Fibroblast of gingiva (primary cell): Measurements from ENCODE around the gene SCAMP4.

ENCODE experiments used
- DNase-seq: peaks from one replicate; pipeline ENCODE4 v3.0.0-alpha.2; 2011; ENCODE audit warnings: low read depth

Gene SCAMP4, protein sequence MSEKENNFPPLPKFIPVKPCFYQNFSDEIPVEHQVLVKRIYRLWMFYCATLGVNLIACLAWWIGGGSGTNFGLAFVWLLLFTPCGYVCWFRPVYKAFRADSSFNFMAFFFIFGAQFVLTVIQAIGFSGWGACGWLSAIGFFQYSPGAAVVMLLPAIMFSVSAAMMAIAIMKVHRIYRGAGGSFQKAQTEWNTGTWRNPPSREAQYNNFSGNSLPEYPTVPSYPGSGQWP

DNA sequence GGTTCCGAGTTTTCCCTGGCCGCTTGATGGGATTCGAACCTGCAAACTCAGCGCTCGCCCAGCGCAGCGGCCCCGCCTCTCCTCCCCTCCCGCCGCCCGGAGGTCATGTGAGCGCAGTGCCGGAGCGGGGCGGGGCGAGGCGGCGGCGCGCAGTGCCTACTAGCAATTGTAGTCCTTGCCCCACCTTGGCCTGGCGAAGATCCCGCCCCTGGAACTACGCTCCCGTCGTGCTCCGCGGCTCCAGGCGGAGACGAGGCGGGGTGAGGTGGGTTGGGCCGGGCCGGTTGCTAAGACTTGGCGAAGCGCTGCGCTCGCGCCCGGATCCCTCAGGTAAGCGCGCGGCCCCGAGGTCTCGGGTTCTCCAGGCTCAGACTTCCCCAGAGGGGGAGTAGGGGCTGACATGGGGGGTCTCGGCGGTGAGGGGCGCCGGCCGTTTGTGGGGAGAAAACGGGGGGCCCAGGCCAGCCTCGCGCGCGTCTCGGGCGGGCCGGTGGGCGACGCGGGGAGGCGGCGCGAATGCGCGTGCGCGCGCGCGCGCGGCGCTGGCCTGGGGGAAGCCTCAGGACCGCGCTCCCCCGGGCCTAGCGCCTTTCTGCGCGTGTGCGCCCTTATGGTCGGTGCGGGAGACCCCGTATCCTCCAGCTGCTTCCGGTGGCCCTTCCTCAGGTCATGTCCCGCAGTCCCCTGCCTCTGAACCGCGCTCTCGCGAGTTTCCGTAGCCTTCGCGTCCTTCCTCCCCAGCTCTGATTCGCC, at the start of gene SCAMP4, which contains the start of gene ADAT3:
Gene SCAMP4 (plus strand): TSS at position 290 of the 753 bp plus-strand sequence. CDS start 9,621 bp downstream, outside the sequence.
Gene ADAT3 (plus strand): TSS at position 290 of the 753 bp plus-strand sequence. CDS start 6,649 bp downstream, outside the sequence.
- DNase-seq: peak; percentile 99

DNA sequence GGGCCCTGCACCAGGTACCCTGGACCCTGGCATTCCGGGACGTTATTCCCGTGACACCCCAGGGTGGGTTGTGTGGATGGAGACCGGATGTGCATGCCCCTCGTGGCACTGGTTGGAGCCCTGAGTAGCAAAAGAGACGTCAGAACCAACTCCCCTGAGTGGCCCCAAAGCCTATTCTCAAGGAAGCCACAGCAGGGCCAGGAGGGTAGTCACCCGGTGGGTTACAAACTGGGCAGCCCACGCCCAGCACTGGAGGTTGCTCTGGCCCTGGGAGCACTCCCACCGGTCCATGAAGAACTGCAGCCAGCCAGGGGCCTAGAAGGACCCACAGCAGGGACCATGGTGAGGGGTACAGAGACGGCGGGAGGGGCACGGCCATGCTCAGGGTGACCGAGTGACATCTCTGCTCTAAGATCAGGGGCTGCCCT, 49.4 kb upstream of the SCAMP4 start:
- DNase-seq: peak; percentile 42

DNA sequence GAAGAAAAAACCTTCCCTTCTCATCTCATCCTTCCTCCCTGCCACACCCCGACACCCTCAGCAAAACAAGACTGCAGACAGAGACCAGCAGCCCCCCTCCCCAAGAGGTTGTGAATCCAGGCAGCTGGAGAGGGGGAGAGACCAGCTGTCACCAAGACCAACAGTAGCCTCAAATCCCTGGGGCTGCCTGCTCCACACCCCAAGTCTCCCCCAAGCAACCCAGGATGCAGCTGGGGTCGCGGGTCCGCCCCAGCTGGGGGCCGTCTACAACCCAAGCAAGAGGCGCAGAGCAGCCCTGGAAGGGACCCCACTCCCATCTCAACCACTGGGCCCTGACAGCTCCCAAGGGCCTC, 48.9 kb upstream of the SCAMP4 start:
- no peak for DNase-seq

DNA sequence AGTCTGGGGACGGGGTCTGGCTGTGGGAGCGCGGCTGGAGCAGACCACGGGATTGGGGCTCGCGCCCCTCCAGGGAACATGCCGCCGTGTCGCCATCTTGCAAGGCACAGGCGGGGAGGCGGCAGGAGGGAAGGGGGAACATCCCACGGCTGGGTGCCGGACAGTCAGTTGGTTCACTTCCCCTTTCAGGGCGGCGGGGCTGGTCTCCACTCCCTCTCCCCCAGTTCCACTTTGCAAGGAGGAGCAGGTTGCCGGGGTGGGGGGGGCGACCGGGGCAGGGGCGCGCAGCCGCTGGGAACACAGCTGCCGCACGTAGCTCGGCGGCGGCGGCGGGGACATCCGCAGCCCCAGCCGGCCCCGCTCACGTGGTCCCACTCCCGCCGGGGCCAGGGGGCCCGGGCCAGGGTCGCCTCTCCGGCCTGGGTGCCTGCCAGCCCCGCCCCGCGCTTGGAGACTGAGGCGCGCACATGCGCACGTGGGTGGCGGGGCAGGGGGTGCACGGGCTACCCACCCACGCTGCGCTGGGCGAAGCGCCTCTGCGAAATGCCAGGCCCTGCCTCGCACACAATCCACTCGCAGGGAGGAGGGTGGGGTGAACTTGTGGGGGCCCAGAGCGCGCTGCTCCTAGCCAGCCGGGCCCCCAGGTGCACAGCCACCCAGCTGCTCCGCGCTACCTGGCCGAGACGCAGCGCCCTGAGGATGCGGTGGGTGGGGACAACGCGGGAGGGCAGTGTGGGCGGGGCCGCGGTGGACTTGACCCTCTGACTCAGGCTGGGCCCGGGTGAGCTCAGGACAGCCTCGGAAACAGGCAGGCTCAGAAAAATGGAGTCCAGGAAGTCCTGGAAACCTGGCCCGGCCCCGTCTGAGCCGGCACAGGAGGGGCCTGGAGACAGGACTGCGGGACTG, 48.2 kb upstream of the SCAMP4 start:
- DNase-seq: peak; percentile 72

DNA sequence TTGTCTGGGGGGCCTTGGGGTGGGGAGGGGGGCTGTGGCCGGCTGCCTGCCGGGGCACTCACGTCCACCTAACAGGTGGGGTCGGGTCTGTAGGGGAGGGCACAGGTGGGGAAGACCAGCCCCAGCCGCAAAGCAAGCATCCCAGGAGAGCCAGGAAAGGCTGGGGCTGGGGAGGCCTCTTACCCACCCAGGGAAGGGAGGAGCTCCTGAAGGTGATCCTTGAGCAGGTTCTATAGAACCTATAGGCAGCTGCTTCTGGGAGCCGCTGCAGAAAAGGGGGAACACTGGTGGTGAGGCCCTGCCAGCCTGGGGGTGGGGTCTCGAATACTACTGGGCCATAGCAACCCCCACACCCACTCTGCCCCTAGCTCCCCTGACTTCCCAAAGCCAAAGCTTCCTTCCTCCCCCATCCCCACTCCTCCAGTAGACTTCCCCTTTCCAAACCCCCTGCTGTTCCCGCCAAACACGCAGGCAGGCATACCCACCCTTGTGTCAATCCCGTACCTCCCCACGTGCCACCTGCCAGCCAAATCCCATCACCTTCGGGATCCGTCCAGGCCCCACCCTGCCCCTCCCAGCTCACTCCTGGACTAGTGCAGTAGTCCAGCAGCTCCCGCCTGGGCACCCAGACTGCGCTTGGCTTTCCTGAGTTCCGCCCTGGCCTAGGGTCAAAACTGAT, 47.4 kb upstream of the SCAMP4 start:
- no peak for DNase-seq

DNA sequence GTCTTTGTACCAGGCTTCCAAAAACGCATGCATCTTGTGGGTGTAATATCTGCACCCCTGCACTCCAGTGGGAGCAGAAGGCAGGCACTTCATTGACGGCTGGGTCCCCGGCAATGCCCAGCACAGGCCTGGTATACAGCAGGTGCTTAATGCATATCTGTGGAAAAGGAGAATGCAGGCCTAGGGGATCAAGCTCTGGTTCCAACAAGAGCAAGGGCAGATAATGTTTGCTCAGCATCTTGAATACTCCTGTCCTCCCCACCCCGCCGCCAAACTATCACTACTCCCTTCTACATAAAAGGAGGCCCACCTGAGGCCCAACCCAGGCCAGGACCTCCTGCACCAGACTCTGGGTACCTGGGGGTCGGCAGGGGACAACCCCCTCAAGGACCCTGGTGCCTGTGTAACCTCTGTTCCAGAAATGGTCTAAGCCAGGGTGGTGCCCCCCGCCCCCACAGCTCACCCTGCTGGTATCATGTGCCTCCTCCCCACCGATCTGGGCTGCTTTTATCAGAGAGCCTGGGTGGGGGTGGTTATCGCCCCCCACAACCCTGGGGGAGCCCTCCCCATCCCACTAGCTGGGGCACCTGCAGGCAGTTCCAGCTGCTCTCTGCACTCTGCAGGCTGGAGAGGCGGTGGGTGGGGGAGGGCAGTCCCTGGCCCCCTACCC, 46.7 kb upstream of the SCAMP4 start:
- no peak for DNase-seq

DNA sequence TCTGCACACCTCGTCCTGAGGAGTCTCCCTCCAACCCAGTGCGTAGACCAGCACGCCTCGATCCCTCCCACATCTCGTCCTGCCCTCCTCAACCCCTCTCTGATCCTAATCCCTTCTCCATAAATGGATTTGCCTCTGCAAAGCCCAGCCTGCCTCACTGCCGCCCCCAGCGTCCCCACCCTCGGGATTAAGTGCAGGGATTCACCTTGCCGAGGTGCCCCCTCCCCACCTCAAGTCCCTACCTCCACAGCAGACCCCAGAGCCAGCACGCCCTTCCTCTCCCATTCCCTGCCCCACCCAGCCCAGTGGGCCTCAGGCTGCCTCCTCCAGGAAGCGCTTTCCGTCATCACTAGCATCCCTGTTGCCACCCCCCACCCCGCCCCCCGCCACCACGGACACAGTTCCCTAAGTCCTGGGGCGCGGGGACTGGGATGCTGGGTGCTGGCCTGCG, 45.8 kb upstream of the SCAMP4 start:
- no peak for DNase-seq

DNA sequence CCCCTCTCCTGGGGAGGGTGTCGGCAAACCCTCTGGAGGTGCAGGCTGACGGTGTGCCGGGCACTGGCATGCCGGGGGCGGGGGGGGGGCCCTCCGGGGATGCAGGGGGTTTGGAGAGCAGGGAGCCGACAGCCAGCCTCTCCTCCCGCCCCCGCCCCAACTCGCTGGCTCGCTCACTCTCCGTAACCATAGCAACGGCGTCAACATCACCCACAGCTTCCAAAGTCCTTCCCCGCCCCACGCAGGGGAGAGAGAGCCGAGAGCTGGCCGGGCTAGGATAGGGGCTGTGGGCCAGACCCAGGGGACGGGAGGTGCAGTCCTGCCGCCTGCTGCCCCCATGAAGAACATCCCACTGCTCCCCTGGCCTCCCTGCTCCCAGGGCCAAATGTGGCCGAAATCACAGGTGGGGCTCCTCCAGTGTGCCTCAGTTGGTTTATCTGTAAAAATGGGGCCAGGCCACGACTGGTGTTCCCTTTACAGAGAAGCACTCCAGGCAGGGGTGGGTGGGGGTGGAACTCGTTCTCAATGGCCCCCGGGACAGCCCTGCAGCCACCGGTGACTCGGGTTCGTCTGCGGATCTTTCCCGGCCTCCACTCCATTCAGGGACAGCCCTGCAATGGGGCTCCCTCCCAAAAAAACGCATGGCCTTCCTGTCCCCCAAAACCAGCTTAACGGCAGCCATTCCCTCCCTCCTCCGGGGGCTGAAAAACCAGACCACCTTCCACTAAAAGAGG, 45.0 kb upstream of the SCAMP4 start:
- DNase-seq: peak; percentile 77

DNA sequence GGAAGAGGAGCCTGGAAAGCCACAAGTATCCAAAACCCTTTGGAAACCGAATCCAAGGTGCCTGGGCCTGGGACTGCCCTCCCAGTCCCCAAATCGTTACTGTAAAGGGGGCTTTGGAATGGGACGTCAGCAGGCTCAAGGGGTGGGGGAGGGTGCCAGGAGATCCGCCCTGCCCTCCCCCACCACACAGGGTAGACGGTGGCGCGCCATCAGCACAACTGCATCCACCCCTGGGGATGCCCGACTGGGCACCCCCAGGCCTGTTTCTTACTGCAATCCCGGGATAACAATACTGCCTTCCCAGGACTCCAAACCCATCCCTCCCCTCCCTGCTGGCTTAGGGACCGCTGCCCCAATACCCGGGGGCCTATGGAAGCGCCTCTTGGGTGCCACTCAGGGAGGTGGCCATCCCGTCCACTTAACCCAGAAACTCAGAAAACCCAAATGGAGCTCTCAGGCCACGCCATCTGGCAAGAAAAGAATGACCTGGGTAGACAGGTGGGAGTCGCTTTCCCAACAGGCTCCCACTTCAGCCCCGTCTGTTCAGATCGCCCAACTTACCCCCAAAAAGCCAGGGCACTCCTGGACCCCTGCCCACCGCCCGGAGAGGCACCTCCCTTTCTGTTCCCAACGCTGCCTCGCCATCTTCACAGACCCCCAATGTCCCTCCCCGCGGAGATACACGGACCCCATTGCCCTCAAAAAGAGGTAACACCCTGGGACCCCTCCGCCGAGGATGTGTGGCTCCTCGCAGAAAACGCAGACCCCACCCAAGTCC, 44.2 kb upstream of the SCAMP4 start:
- DNase-seq: no peak

DNA sequence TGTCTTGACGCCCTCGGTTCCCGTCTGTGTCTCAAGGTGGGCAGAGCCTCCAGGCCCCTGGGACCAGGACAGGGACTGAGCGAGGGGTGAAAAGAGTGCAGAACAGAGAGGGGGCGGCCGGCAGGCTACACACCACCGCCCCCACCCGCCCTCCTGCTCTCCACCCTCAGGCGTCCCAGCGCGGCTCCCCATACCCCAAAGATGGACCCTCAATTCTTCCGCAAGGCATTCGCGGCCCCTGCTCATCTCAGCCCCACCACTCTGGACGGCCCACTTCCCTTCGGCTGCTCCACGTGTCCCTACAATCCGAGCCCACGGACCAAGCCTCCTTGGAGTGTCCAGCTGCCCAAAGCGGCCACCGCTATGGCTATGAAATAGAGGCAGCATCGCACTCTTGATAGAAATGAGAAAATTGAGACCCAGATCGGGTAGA, 43.6 kb upstream of the SCAMP4 start:
- DNase-seq: no peak

DNA sequence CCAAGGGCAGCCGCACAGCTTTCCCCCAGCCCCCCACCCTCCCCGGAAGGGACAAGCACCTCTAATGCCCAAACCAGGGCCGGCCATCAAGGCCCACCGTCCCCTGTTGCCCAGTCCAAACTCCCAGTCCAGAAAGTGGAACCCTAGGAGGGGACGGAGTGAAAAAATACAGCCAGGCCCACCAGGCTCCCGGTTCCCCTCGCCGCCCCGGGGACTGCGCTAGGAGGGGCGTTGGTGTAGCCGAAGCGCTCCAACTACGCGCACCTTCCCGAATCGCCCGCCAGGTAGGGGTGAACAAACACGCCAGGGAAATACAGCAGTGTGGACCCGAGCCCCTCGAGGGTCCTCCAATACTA, 43.2 kb upstream of the SCAMP4 start:
- no peak for DNase-seq

DNA sequence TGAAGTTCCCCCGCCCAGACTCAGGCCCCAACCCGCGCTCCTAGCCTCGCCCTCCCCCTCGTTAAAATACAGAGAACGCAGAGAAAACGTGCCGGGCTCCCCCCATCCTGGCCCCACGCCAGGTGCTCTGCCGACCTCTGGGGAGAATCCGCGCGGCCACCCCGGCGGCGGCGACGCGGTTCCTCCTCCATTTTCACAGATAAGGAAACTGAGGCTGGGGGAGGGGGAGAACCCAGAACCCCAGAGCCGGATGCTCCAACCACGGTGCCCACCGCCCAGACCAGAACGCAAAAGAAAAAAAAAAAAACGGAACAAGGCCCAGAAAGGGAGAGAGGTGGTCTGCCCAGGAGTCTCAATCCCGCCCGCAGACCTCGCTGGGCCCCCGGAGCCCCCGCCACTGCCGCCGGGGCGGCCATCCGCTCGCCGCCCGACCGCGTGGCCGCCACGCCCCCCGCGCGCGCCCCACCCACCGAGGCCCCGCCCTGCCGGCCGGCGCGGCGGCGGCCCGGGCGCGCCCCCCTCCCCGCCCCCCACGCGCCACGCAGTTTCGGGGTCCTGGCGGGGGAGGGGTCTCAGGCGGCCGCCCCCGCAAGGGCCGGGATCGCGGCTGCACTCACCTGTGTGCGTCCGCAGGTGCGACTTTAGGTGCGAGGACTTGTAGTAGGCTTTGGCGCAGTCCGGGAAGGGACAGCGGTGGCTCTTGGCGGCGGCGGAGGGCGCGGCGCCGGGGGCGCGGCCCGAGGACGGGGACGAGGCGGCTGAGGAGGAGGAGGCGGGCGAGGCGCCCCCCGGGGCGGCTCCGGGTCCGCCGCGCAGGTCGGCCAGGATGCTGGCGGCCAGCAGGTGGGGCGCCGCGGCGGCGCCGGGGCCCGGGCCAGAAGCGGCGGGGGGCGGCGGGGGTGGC, 42.5 kb upstream of the SCAMP4 start:
- DNase-seq: no peak

DNA sequence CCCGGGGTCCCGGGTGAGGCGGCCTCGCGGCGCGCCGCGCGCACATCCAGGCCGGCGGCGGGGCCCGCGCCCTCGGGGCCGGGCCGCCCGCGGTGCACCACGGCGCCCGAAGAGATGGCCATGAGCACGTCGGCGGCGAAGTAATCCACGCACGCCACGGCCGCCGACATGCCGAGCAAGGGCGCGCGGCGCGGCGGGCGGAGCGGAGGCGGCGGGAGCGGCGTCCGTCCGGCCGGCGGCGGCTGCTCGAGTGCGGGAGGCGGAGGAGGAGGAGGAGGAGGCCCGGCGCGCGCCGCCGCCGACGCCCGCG, 41.9 kb upstream of the SCAMP4 start, which contains the start of gene KLF16:
Gene KLF16 (minus strand): TSS at position 252 of the 310 bp plus-strand sequence. CDS start 82 bp downstream, at position 170.
- DNase-seq: no peak

DNA sequence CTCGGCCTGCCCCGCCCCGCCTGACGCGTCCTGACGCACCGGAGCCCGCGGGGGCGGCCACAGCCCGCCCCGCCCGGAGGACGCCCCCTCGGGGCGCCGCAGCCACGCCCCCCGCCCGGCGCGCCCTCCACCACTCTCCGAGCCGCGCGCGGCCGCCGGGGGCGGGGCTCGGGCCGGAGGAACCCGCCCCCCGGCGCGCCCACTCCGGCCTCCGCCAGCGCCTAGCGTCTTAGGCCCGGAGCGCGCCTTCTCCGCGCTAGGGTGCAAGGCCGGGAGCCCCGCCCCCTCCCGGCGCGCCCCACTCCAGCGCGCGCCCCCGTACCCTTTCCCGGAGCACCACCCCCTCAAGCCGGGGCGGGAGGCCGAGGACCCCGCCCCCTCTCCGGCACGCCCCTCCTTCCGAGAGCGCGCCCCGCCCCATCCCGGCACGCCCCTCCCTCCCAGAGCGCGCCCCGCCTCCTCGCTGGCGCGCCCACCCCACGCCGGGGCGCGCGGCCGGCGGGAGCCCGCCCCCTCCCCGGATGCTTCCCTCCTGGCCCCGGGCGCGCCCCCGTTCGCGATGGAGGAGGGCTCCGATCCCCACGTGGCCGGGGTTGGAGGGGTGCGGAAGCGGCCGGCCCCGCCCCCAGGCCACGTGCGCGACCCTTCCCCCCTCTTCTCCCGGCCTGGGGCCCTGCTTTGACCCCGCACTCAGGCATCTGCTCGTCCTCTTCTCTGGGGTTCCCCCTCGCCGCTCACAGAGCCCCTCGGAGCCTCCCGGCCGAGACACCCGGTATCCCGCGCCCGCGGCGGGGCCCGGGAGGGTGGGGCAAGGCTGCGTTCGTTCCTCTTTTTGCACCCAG, 41.3 kb upstream of the SCAMP4 start:
- DNase-seq: peak; percentile 95

DNA sequence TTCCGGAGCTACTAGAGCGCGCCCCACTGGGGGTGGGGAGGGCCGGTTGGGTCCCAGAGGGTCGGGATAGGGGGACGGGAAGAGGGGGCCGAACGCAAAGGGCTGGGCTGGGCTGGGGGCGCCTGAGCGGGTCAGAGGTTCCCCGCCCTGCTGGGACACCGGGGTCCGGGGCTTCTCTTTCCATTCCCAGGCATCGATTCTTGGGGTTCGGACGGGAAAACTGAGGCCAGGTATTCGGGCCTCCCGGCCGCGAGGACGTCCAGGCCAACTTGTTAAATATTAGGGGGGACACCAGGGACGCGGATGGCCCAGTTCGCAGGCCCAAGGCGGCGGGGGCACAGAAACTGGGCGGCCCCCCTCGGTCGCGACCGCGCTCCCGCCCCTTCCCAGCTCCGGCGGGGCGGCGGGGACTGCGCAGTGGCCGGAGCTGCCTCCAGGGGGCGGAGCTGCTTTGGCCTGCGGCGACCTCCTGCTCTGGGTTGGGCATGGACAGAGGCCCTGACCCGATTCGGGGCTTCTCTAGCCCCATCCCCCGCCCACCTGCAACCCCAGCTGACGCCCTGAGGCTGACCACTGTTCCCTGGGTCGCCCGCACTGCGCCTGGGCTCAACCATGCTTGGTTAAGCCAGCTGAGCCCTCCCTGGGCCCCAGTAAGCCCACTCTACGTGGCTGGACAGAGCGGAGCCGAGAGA, 40.6 kb upstream of the SCAMP4 start:
- DNase-seq: peak; percentile 50

DNA sequence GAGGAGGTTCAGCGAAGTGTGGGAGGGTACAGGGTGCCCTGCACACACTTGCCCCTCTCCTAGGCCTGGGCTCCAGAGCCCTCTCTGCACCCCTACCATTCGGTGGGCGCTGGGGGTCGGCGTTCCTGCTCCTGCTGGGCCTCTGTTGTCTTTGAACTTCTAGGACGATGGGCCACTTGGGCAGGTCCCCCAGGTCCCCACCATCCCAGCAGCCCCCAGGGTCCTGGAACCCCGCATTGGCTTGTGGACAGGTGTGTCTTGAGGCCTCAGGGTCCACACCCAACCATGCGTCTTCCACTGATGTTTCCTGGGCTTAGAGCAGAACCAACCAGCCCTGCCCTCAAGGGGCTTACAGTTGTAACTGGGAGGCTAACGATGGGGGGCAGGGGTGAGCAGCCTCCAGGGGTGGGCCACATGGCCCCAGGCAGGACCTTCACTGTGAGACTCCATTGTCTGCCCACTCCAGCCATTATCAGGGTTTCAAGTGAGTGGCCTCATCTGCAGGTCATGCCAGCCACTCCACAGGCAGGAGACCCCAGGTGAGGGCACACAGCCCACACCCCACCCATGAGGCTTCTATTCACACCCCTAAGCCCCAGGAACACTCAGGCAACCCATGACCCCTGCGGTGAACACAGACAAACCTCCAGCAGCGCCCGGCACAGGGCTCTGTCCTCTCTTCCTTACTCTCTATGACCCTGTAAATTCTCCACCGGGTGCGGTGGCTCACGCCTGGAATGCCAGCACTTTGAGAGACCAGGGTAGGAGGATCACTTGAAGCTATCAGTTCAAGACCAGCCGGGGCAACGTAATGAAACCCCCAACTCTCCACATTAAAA, 39.8 kb upstream of the SCAMP4 start:
- no peak for DNase-seq
